Liver (tissue), 9 donors: ENCODE measurements around the gene PDE10A. TPM values are rescaled to one million over a fixed set of nuclear protein-coding genes. Genes with fewer than 3 reads are reported as not detected.

Experiments used
- DNase-seq: peaks from one replicate; pipeline ENCODE4 v3.0.0-alpha.2; 2017; ENCODE audit warnings: low spot score
- H3K27ac ChIP-seq, 2 donors: one replicate each; pipeline ENCODE4 v1.7.0; 2013; ENCODE audit warnings: inconsistent platforms in 2 of 2, low read length in 2 of 2, control low read depth in 1 of 2, low read depth in 1 of 2, mild to moderate bottlenecking in 1 of 2
- H3K27me3 ChIP-seq, 4 donors: one replicate each; pipeline versions ENCODE4 v1.6.1 to v1.7.0; 2013; ENCODE audit warnings: low read length in 3 of 4, inconsistent platforms in 1 of 4, mild to moderate bottlenecking in 1 of 4, moderate library complexity in 1 of 4; ENCODE audit not compliant: control insufficient read depth in 4 of 4, insufficient read depth in 4 of 4
- H3K36me3 ChIP-seq, 4 donors: one replicate each; pipeline versions ENCODE4 v1.6.1 to v1.7.0; 2013; ENCODE audit warnings: low read length in 3 of 4, mild to moderate bottlenecking in 3 of 4, low read depth in 1 of 4, moderate library complexity in 1 of 4; ENCODE audit not compliant: control insufficient read depth in 4 of 4, insufficient read depth in 3 of 4
- H3K4me1 ChIP-seq, 4 donors: one replicate each; pipeline versions ENCODE4 v1.6.1 to v1.7.0; 2013; ENCODE audit warnings: low read length in 3 of 4, mild to moderate bottlenecking in 3 of 4, moderate library complexity in 1 of 4; ENCODE audit not compliant: control insufficient read depth in 4 of 4, insufficient read depth in 4 of 4
- H3K4me3 ChIP-seq, 3 donors: one replicate each; pipeline versions ENCODE4 v1.6.1 to v1.7.0; 2013; ENCODE audit warnings: low read length in 3 of 3, control low read depth in 1 of 3, low read depth in 1 of 3, mild to moderate bottlenecking in 1 of 3
- H3K9ac ChIP-seq, 2 donors: one replicate each; pipeline ENCODE4 v1.7.0; 2013; ENCODE audit warnings: low read length in 2 of 2, mild to moderate bottlenecking in 2 of 2, moderate library complexity in 2 of 2, control low read depth in 1 of 2, low read depth in 1 of 2
- H3K9me3 ChIP-seq, 4 donors: one replicate each; pipeline versions ENCODE4 v1.6.1 to v1.7.0; 2013; ENCODE audit warnings: low read length in 3 of 4; ENCODE audit not compliant: control insufficient read depth in 4 of 4
- CTCF ChIP-seq: fragments of 150-350 bp; IDR thresholded peaks from 2 replicates; pipeline ENCODE4 v1.5.1; 2017; ENCODE audit warnings: improper control_type of control experiment, low read depth, low read length; ENCODE audit not compliant: missing input control
- EGR1 ChIP-seq, 2 donors: IDR thresholded peaks; 2 replicates each; pipeline ENCODE4 v1.6.1; 2016 to 2018; ENCODE audit warnings: antibody characterized with exemption in 2 of 2, low read depth in 2 of 2
- FOXA1 ChIP-seq: IDR thresholded peaks from 2 replicates; pipeline ENCODE4 v1.6.1; 2016; ENCODE audit warnings: antibody characterized with exemption
- FOXA2 ChIP-seq: IDR thresholded peaks from 2 replicates; pipeline ENCODE4 v1.6.1; 2016; ENCODE audit warnings: antibody characterized with exemption
- HNF4A ChIP-seq, 2 donors: conservative IDR thresholded peaks; 2 replicates each; pipeline ENCODE4 v1.6.1; 2016; ENCODE audit warnings: antibody characterized with exemption in 2 of 2, mild to moderate bottlenecking in 2 of 2
- HNF4G ChIP-seq: IDR thresholded peaks from 2 replicates; pipeline ENCODE4 v1.6.1; 2016; ENCODE audit warnings: antibody characterized with exemption
- JUND ChIP-seq, 2 donors: IDR thresholded peaks; 2 replicates each; pipeline ENCODE4 v1.6.1; 2016; ENCODE audit warnings: antibody characterized with exemption in 2 of 2
- MAX ChIP-seq: IDR thresholded peaks from 2 replicates; pipeline ENCODE4 v1.6.1; 2016; ENCODE audit warnings: antibody characterized with exemption
- NR2F2 ChIP-seq: IDR thresholded peaks from 2 replicates; pipeline ENCODE4 v1.6.1; 2016; ENCODE audit warnings: antibody characterized with exemption
- RAD21 ChIP-seq, 2 donors: IDR thresholded peaks; 2 replicates each; pipeline ENCODE4 v1.6.1; 2016; ENCODE audit warnings: antibody characterized with exemption in 2 of 2, mild to moderate bottlenecking in 2 of 2
- REST ChIP-seq: IDR thresholded peaks from 2 replicates; pipeline ENCODE4 v1.6.1; 2016; ENCODE audit warnings: antibody characterized with exemption, mild to moderate bottlenecking
- RXRA ChIP-seq, 2 donors: IDR thresholded peaks; 2 replicates each; pipeline ENCODE4 v1.6.1; 2017 to 2018; ENCODE audit warnings: antibody characterized with exemption in 2 of 2, mild to moderate bottlenecking in 1 of 2
- SP1 ChIP-seq: IDR thresholded peaks from 2 replicates; pipeline ENCODE4 v1.6.1; 2018; ENCODE audit warnings: antibody characterized with exemption, mild to moderate bottlenecking
- TAF1 ChIP-seq: conservative IDR thresholded peaks from 2 replicates; pipeline ENCODE4 v1.6.1; 2016; ENCODE audit warnings: antibody characterized with exemption, mild to moderate bottlenecking
- YY1 ChIP-seq: IDR thresholded peaks from 2 replicates; pipeline ENCODE4 v1.6.1; 2016; ENCODE audit warnings: antibody characterized with exemption, mild to moderate bottlenecking
- WGBS: extraction: QIAGEN DNeasy Blood & Tissue Kit; methylation state at CpG from one replicate; pipeline ENCODE4 v1.1.7; 2013; 5-methylcytosine and 5-hydroxymethylcytosine counted together
- polyA plus RNA-seq, 2 donors: library from polyadenylated mRNA; stranded (reverse) in 1 of 2; unstranded in 1 of 2; fragments of 200-250 nt in 1 of 2; fragments of >200 nt in 1 of 2; fragmentation: Nextera tagmentation in 1 of 2; extraction: Ambion mirVana in 1 of 2; gene quantifications; one replicate each; pipeline versions ENCODE4 v1.2.1 to v1.2.3, GENCODE V29; 2013 to 2015
- total RNA-seq, 2 donors: library from RNA; depleted of rRNA; stranded (reverse); fragments of >200 nt; gene quantifications; one replicate each; pipeline ENCODE4 v1.2.3, GENCODE V29; 2014
- TF ChIP-seq, protein P1 (sequence below): IDR thresholded peaks from 2 replicates; pipeline ENCODE4 v1.6.1; 2016; ENCODE audit warnings: antibody characterized with exemption
- TF ChIP-seq, protein P2 (sequence below): IDR thresholded peaks from 2 replicates; pipeline ENCODE4 v1.6.1; 2016; ENCODE audit warnings: antibody characterized with exemption
- donor health status: healthy.
- donor health status: healthy.
- donor health status: healthy.
- donor health status: healthy.
- donor health status: healthy.

PDE10A gene
- total and polyA plus RNA-seq, 4 donors = 0.20 to 1.7 (median 0.47) TPM

DNA sequence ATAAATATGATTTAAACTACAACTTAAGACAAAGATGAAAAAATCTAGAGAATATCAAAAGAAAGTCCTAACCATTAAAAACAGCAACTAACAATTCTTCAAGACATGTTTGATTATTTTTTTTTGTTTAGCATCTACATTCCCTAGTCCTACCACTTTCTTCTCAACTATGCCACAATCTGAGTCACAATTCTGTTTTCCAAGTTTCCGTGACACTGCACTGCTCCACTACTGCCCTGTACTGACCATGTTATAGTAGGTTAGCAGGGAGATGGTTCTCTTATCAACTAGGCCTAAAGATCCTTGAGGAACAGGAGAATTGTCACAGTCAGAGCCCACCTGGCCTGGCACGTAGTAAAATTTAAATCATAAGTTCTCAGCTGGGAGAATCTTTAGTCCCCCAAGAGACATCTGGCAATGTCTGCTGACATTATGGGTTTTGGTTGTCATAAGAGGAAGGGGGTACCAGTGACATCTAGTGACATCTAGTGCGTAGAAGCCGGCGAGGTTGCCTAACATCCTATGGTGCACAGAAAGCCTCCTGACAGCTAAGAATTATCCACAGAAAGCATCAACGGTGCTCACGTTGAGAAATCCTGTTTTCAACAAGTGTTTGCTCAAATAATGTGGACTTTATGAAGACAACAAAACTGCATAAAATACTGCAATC lies 100.5 kb downstream of the PDE10A start:
- Histone ChIP-seq H3K4me1 (no peaks in the 10 kb centered on the region), H3K27me3 (no peaks in the 10 kb centered on the region), H3K36me3 (no peaks in the 10 kb centered on the region), H3K9ac (no peak overlapping the region), H3K9me3 (peaks cover 0 to 8% (median 1%) of the 10 kb centered on the region in 4 donors), H3K4me3 (no peak overlapping the region), H3K27ac (no peak overlapping the region)
- 65% methylated on average over 7 of the region's 7 CpGs for WGBS
- DNase-seq = no peak
- no peak for TF ChIP-seq NR2F2
- no peak for TF ChIP-seq EGR1 (IDR thresholded peaks at IDR 0.05; ENCODE audit: low read depth in 2 of 2)
- TF ChIP-seq HNF4A (conservative IDR thresholded peaks at IDR 0.05) = no peak
- no peak for TF ChIP-seq HNF4G
- no peak for TF ChIP-seq SP1
- no peak for TF ChIP-seq FOXA2
- TF ChIP-seq FOXA1 = no peak
- TF ChIP-seq RXRA (IDR thresholded peaks at IDR 0.05) = no peak
- TF ChIP-seq YY1 = no peak
- no peak for TF ChIP-seq CTCF
- TF ChIP-seq, protein P1, sequence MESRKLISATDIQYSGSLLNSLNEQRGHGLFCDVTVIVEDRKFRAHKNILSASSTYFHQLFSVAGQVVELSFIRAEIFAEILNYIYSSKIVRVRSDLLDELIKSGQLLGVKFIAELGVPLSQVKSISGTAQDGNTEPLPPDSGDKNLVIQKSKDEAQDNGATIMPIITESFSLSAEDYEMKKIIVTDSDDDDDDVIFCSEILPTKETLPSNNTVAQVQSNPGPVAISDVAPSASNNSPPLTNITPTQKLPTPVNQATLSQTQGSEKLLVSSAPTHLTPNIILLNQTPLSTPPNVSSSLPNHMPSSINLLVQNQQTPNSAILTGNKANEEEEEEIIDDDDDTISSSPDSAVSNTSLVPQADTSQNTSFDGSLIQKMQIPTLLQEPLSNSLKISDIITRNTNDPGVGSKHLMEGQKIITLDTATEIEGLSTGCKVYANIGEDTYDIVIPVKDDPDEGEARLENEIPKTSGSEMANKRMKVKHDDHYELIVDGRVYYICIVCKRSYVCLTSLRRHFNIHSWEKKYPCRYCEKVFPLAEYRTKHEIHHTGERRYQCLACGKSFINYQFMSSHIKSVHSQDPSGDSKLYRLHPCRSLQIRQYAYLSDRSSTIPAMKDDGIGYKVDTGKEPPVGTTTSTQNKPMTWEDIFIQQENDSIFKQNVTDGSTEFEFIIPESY = no peak
- TF ChIP-seq RAD21 (IDR thresholded peaks at IDR 0.05) = no peak
- TF ChIP-seq TAF1 = no peak

DNA sequence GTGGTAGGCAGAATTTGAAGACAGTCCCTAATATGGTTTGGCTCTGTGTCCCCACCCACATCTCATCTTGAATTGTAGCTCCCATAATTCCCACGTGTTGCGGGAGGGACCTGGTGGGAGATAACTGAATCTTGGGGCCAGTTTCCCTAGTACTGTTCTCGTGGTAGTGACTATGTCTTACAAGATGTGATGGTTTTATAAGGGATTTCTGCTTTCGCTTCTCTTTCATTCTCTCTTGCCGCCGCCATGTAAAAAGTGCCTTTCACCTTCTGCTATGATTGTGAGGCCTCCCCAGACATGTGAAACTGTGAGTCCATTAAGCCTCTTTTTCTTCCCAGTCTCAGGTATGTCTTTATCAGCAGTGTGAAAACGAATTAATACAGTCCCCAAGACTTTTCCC lies 103.4 kb downstream of the PDE10A start:
- Histone ChIP-seq H3K36me3 (no peaks in the 10 kb centered on the region), H3K27me3 (no peaks in the 10 kb centered on the region), H3K9me3 (peaks cover 0 to 5% (median under 1%) of the 10 kb centered on the region in 4 donors), H3K4me1 (peaks cover 0 to 3% (median 0%) of the 10 kb centered on the region in 4 donors), H3K27ac (no peak overlapping the region), H3K9ac (no peak overlapping the region), H3K4me3 (no peak overlapping the region)
- WGBS = 90% methylated on average over 7 of the region's 7 CpGs
- TF ChIP-seq NR2F2 (no peak), JUND (IDR thresholded peaks at IDR 0.05) (no peak), FOXA1 (no peak), REST (no peak), FOXA2 (no peak), SP1 (no peak), HNF4G (no peak), CTCF (no peak), MAX (no peak), RXRA (IDR thresholded peaks at IDR 0.05) (no peak), RAD21 (IDR thresholded peaks at IDR 0.05) (no peak), EGR1 (IDR thresholded peaks at IDR 0.05; ENCODE audit: low read depth in 2 of 2) (no peak)
- TF ChIP-seq, protein P1 = no peak
- TF ChIP-seq, protein P2, sequence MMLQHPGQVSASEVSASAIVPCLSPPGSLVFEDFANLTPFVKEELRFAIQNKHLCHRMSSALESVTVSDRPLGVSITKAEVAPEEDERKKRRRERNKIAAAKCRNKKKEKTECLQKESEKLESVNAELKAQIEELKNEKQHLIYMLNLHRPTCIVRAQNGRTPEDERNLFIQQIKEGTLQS = no peak
- DNase-seq = no peak
